Stimulated activated naive CD8-positive, alpha-beta T cell treated with anti-CD3 and anti-CD28 coated beads, Interleukin-15, amount 100 ng/mL, for 72 hours (primary cell): Measurements from ENCODE around the gene RAB29.
"Not testable (repeated sequence)": the region's sequence is repeated elsewhere in the genome, so short reads cannot be mapped to it uniquely, and the experiment has no call there.

Experiments
- ATAC-seq: fragments of 150-1000 bp; cut with Tn5 transposase; 2 replicates; pipeline ENCODE4 v1.10.0; 2021; ENCODE audit warnings: mild to moderate bottlenecking, moderate library complexity
- DNase-seq, 2 donors: peaks; one replicate each; pipeline ENCODE4 v3.0.0; 2021 to 2022
- H3K27ac Mint-ChIP-seq, 2 donors: one replicate each; pipeline ENCODE4 v1.8.0; 2022; ENCODE audit warnings: mild to moderate bottlenecking in 2 of 2, mixed read lengths in 2 of 2, moderate library complexity in 2 of 2
- H3K27me3 Mint-ChIP-seq: one replicate; pipeline ENCODE4 v1.8.0; 2022; ENCODE audit warnings: mixed read lengths
- H3K4me1 Mint-ChIP-seq: one replicate; pipeline ENCODE4 v1.8.0; 2022; ENCODE audit warnings: mild to moderate bottlenecking, mixed read lengths
- H3K4me3 Mint-ChIP-seq, 2 donors: one replicate each; pipeline ENCODE4 v1.8.0; 2022; ENCODE audit warnings: mild to moderate bottlenecking in 2 of 2, mixed read lengths in 2 of 2, moderate library complexity in 1 of 2
- H3K9me3 Mint-ChIP-seq, 2 donors: one replicate each; pipeline ENCODE4 v1.8.0; 2022; ENCODE audit warnings: mixed read lengths in 2 of 2

Gene RAB29

GRCh38 chr1:205775015-205775716 lies at the start of gene RAB29:
TSS of gene RAB29 (minus strand) at chr1:205775482. CDS start at chr1:205774956, 526 bp downstream.
- Mint-ChIP-seq H3K27me3 (no peaks in the 10 kb centered on the region), H3K9me3 (no peaks in the 10 kb centered on the region), H3K27ac (peak within 1 kb of the TSS; percentile 96 to 97), H3K4me1 (peaks cover 48% of the 10 kb centered on the region), H3K4me3 (peak within 1 kb of the TSS; percentile 90 to 94)
- DNase-seq (peak; percentile 83 to 94), ATAC-seq (peak; percentile 81)

- Mint-ChIP-seq H3K4me3 (no peak overlapping the region), H3K4me1 (peaks cover 30% of the 10 kb centered on the region), H3K27me3 (no peaks in the 10 kb centered on the region), H3K27ac (no peak overlapping the region), H3K9me3 (no peaks in the 10 kb centered on the region)
- DNase-seq (no peak), ATAC-seq (peak; percentile 58)
Measured at GRCh38 chr1:205824180-205824579, 48.9 kb upstream of the RAB29 start.

GRCh38 chr1:205823260-205823659 lies 48.0 kb upstream of the RAB29 start:
- peaks cover 30% of the 10 kb centered on the region for H3K4me1 Mint-ChIP-seq
- not testable (repeated sequence) for ATAC-seq, DNase-seq, H3K27me3 Mint-ChIP-seq, H3K9me3 Mint-ChIP-seq
- H3K27ac Mint-ChIP-seq = peak overlapping the region in 1 of 2 donors; percentile 2
- H3K4me3 Mint-ChIP-seq = peak overlapping the region in 1 of 2 donors; percentile 18

GRCh38 chr1:205822397-205822796 lies 47.1 kb upstream of the RAB29 start:
- H3K4me3 Mint-ChIP-seq = no peak overlapping the region
- no peak overlapping the region for H3K27ac Mint-ChIP-seq

GRCh38 chr1:205817988-205818387 lies 42.7 kb upstream of the RAB29 start:
- ATAC-seq (no peak), DNase-seq (no peak)
- Mint-ChIP-seq H3K4me1 (peaks cover 18% of the 10 kb centered on the region), H3K27me3 (no peaks in the 10 kb centered on the region), H3K9me3 (no peaks in the 10 kb centered on the region), H3K4me3 (no peak overlapping the region), H3K27ac (no peak overlapping the region)

More at GRCh38 chr1:205822397-205822796, 47.1 kb upstream of the RAB29 start:
- no peaks in the 10 kb centered on the region for H3K9me3 Mint-ChIP-seq
- H3K4me1 Mint-ChIP-seq = peaks cover 30% of the 10 kb centered on the region
- ATAC-seq (no peak), DNase-seq (no peak)
- no peaks in the 10 kb centered on the region for H3K27me3 Mint-ChIP-seq

- DNase-seq = no peak
- peak overlapping the region in 1 of 2 donors; percentile 22 for H3K27ac Mint-ChIP-seq
- H3K4me3 Mint-ChIP-seq = no peak overlapping the region
- H3K9me3 Mint-ChIP-seq = no peaks in the 10 kb centered on the region
- no peaks in the 10 kb centered on the region for H3K27me3 Mint-ChIP-seq
- no peak for ATAC-seq
- peaks cover 19% of the 10 kb centered on the region for H3K4me1 Mint-ChIP-seq
Measured at GRCh38 chr1:205817364-205817763, 42.1 kb upstream of the RAB29 start.

GRCh38 chr1:205813755-205814058 lies 38.4 kb upstream of the RAB29 start:
- no peaks in the 10 kb centered on the region for H3K27me3 Mint-ChIP-seq
- H3K27ac Mint-ChIP-seq = peak overlapping the region; percentile 62 to 91
- peak overlapping the region; percentile 93 to 98 for H3K4me3 Mint-ChIP-seq
- no peaks in the 10 kb centered on the region for H3K9me3 Mint-ChIP-seq
- H3K4me1 Mint-ChIP-seq = peaks cover 55% of the 10 kb centered on the region
- ATAC-seq (no peak), DNase-seq (peak in 1 of 2 donors; percentile 31)

- Mint-ChIP-seq H3K4me1 (peaks cover 61% of the 10 kb centered on the region), H3K4me3 (peak within 1 kb of the TSS; percentile 93 to 98), H3K27me3 (no peaks in the 10 kb centered on the region), H3K27ac (peak within 1 kb of the TSS; percentile 83 to 91), H3K9me3 (no peaks in the 10 kb centered on the region)
- DNase-seq (peak; percentile 83 to 89), ATAC-seq (peak; percentile 94)
Measured at GRCh38 chr1:205812878-205813754, 37.8 kb upstream of the RAB29 start, which contains the start of gene SLC41A1. TSS of gene SLC41A1 (minus strand) at chr1:205813198. CDS start at chr1:205810441, 2,757 bp downstream.

GRCh38 chr1:205812271-205812877 lies 37.1 kb upstream of the RAB29 start:
- DNase-seq (peak; percentile 24 to 33), ATAC-seq (peak; percentile 52)
- peaks cover 69% of the 10 kb centered on the region for H3K4me1 Mint-ChIP-seq
- H3K27ac Mint-ChIP-seq = peak overlapping the region; percentile 83 to 90
- H3K27me3 Mint-ChIP-seq = no peaks in the 10 kb centered on the region
- H3K9me3 Mint-ChIP-seq = no peaks in the 10 kb centered on the region
- H3K4me3 Mint-ChIP-seq = peak overlapping the region; percentile 91 to 98

- DNase-seq (no peak), ATAC-seq (no peak)
- H3K4me3 Mint-ChIP-seq = peak overlapping the region; percentile 91 to 98
- H3K27ac Mint-ChIP-seq = peak overlapping the region; percentile 35 to 83
- H3K27me3 Mint-ChIP-seq = no peaks in the 10 kb centered on the region
- H3K4me1 Mint-ChIP-seq = peaks cover 76% of the 10 kb centered on the region
- no peaks in the 10 kb centered on the region for H3K9me3 Mint-ChIP-seq
Measured at GRCh38 chr1:205811660-205812059, 36.4 kb upstream of the RAB29 start.

GRCh38 chr1:205810448-205811157 lies 35.3 kb upstream of the RAB29 start:
- Mint-ChIP-seq H3K27me3 (no peaks in the 10 kb centered on the region), H3K27ac (peak overlapping the region in 1 of 2 donors; percentile 21), H3K4me3 (peak overlapping the region; percentile 4 to 91), H3K4me1 (peaks cover 86% of the 10 kb centered on the region), H3K9me3 (no peaks in the 10 kb centered on the region)
- ATAC-seq = no peak
- no peak for DNase-seq

GRCh38 chr1:205809942-205810345 lies 34.7 kb upstream of the RAB29 start:
- peaks cover 93% of the 10 kb centered on the region for H3K4me1 Mint-ChIP-seq
- ATAC-seq (no peak), DNase-seq (no peak)
- H3K27me3 Mint-ChIP-seq = no peaks in the 10 kb centered on the region
- peak overlapping the region in 1 of 2 donors; percentile 11 for H3K4me3 Mint-ChIP-seq
- H3K9me3 Mint-ChIP-seq = no peaks in the 10 kb centered on the region
- H3K27ac Mint-ChIP-seq = no peak overlapping the region

GRCh38 chr1:205809469-205809868 lies 34.2 kb upstream of the RAB29 start:
- Mint-ChIP-seq H3K27ac (no peak overlapping the region), H3K4me3 (peak overlapping the region; percentile 30 to 40), H3K9me3 (no peaks in the 10 kb centered on the region), H3K27me3 (no peaks in the 10 kb centered on the region), H3K4me1 (peaks cover 93% of the 10 kb centered on the region)
- ATAC-seq = no peak
- no peak for DNase-seq

GRCh38 chr1:205805082-205805711 lies 29.9 kb upstream of the RAB29 start:
- no peaks in the 10 kb centered on the region for H3K27me3 Mint-ChIP-seq
- no peaks in the 10 kb centered on the region for H3K9me3 Mint-ChIP-seq
- ATAC-seq (peak; percentile 82), DNase-seq (peak in 1 of 2 donors; percentile 56)
- peaks cover 77% of the 10 kb centered on the region for H3K4me1 Mint-ChIP-seq
- peak overlapping the region; percentile 80 to 88 for H3K4me3 Mint-ChIP-seq
- H3K27ac Mint-ChIP-seq = peak overlapping the region; percentile 97 to 98

GRCh38 chr1:205804605-205805004 lies 29.3 kb upstream of the RAB29 start:
- H3K4me1 Mint-ChIP-seq = peaks cover 71% of the 10 kb centered on the region
- peak overlapping the region; percentile 90 to 95 for H3K27ac Mint-ChIP-seq
- DNase-seq = no peak

More at GRCh38 chr1:205804605-205805004, 29.3 kb upstream of the RAB29 start:
- ATAC-seq = no peak
- peak overlapping the region; percentile 80 to 88 for H3K4me3 Mint-ChIP-seq
- H3K27me3 Mint-ChIP-seq = no peaks in the 10 kb centered on the region
- no peaks in the 10 kb centered on the region for H3K9me3 Mint-ChIP-seq
